ENCODE measurements around the gene C22orf42.

The C22orf42 gene

GRCh38 chr22:32158712-32159533, at the start of gene C22orf42:
TSS of gene C22orf42 (minus strand) at chr22:32159303. CDS start at chr22:32159215, 88 bp downstream.
- H3K9me3 Mint-ChIP-seq: no peaks in the 10 kb centered on the region
- DNase-seq (no peak), ATAC-seq (replicated peaks) (no peak)
- no peak within 1 kb of the TSS for H3K4me3 Mint-ChIP-seq
- no peak within 1 kb of the TSS for H3K27ac Mint-ChIP-seq
- H3K27me3 Mint-ChIP-seq: peaks cover 9 to 10% of the 10 kb centered on the region in 2 donors
- no peaks in the 10 kb centered on the region for H3K36me3 Mint-ChIP-seq
- no peaks in the 10 kb centered on the region for H3K4me1 Mint-ChIP-seq

GRCh38 chr22:32208681-32209080, 49.6 kb upstream of the C22orf42 start:
- DNase-seq (no peak), ATAC-seq (replicated peaks) (no peak)
- Mint-ChIP-seq H3K27me3 (peaks cover 33 to 58% of the 10 kb centered on the region in 2 donors), H3K27ac (no peak overlapping the region), H3K9me3 (no peaks in the 10 kb centered on the region), H3K4me1 (peaks cover 8 to 12% of the 10 kb centered on the region in 2 donors), H3K4me3 (no peak overlapping the region), H3K36me3 (no peaks in the 10 kb centered on the region)

- Mint-ChIP-seq H3K27me3 (peaks cover 40 to 63% of the 10 kb centered on the region in 2 donors), H3K36me3 (no peaks in the 10 kb centered on the region), H3K4me3 (no peak overlapping the region), H3K27ac (no peak overlapping the region), H3K4me1 (peaks cover 13 to 19% of the 10 kb centered on the region in 2 donors), H3K9me3 (no peaks in the 10 kb centered on the region)
- no peak for ATAC-seq (replicated peaks)
- no peak for DNase-seq
These were observed 48.9 kb upstream of the C22orf42 start for GRCh38 chr22:32207971-32208480.

GRCh38 chr22:32206774-32207758, 48.0 kb upstream of the C22orf42 start:
- DNase-seq (no peak), ATAC-seq (replicated peaks) (peak; percentile 74)
- Mint-ChIP-seq H3K9me3 (no peaks in the 10 kb centered on the region), H3K4me3 (no peak overlapping the region), H3K4me1 (peaks cover 14 to 23% of the 10 kb centered on the region in 2 donors), H3K27ac (no peak overlapping the region), H3K27me3 (peaks cover 47 to 63% of the 10 kb centered on the region in 2 donors), H3K36me3 (no peaks in the 10 kb centered on the region)

GRCh38 chr22:32205974-32206773, 47.1 kb upstream of the C22orf42 start:
- H3K9me3 Mint-ChIP-seq: no peaks in the 10 kb centered on the region
- ATAC-seq (replicated peaks) (no peak), DNase-seq (no peak)
- no peaks in the 10 kb centered on the region for H3K36me3 Mint-ChIP-seq
- peaks cover 14 to 23% of the 10 kb centered on the region in 2 donors for H3K4me1 Mint-ChIP-seq
- peaks cover 50 to 59% of the 10 kb centered on the region in 2 donors for H3K27me3 Mint-ChIP-seq
- H3K27ac Mint-ChIP-seq: no peak overlapping the region
- H3K4me3 Mint-ChIP-seq: no peak overlapping the region

GRCh38 chr22:32204856-32205722, 46.0 kb upstream of the C22orf42 start, which contains the start of gene RFPL2:
TSS of gene RFPL2 (minus strand) at chr22:32205073. CDS start at chr22:32202451, 2,622 bp downstream.
- Mint-ChIP-seq H3K9me3 (no peaks in the 10 kb centered on the region), H3K27me3 (peaks cover 56 to 67% of the 10 kb centered on the region in 2 donors), H3K27ac (peak within 1 kb of the TSS; percentile 67), H3K4me3 (peak within 1 kb of the TSS; percentile 43 to 68), H3K36me3 (no peaks in the 10 kb centered on the region), H3K4me1 (peaks cover 14 to 23% of the 10 kb centered on the region in 2 donors)
- DNase-seq (no peak), ATAC-seq (replicated peaks) (peak in 1 of 2 donors; percentile 68)

GRCh38 chr22:32204040-32204855, 45.1 kb upstream of the C22orf42 start:
- Mint-ChIP-seq H3K4me3 (peak overlapping the region; percentile 43 to 68), H3K4me1 (peaks cover 14 to 23% of the 10 kb centered on the region in 2 donors), H3K36me3 (no peaks in the 10 kb centered on the region), H3K27me3 (peaks cover 58 to 75% of the 10 kb centered on the region in 2 donors), H3K27ac (peak overlapping the region; percentile 67), H3K9me3 (no peaks in the 10 kb centered on the region)
- DNase-seq: no peak
- ATAC-seq (replicated peaks): no peak

GRCh38 chr22:32203181-32204039, 44.3 kb upstream of the C22orf42 start:
- Mint-ChIP-seq H3K36me3 (no peaks in the 10 kb centered on the region), H3K4me1 (peaks cover 14 to 23% of the 10 kb centered on the region in 2 donors), H3K4me3 (peak overlapping the region in 1 of 2 donors; percentile 68), H3K9me3 (no peaks in the 10 kb centered on the region), H3K27ac (no peak overlapping the region), H3K27me3 (peaks cover 66 to 83% of the 10 kb centered on the region in 2 donors)
- ATAC-seq (replicated peaks) (no peak), DNase-seq (no peak)

GRCh38 chr22:32202539-32203180, 43.6 kb upstream of the C22orf42 start:
- Mint-ChIP-seq H3K9me3 (no peaks in the 10 kb centered on the region), H3K27ac (no peak overlapping the region), H3K27me3 (peaks cover 72 to 90% of the 10 kb centered on the region in 2 donors), H3K4me3 (no peak overlapping the region), H3K36me3 (no peaks in the 10 kb centered on the region), H3K4me1 (peaks cover 14 to 23% of the 10 kb centered on the region in 2 donors)
- ATAC-seq (replicated peaks): peak; percentile 62 to 71
- no peak for DNase-seq

- H3K9me3 Mint-ChIP-seq: no peaks in the 10 kb centered on the region
- no peak for DNase-seq
- H3K4me1 Mint-ChIP-seq: peaks cover 14 to 22% of the 10 kb centered on the region in 2 donors
- H3K27me3 Mint-ChIP-seq: peaks cover 73 to 91% of the 10 kb centered on the region in 2 donors
- H3K27ac Mint-ChIP-seq: no peak overlapping the region
- H3K36me3 Mint-ChIP-seq: no peaks in the 10 kb centered on the region
- no peak overlapping the region for H3K4me3 Mint-ChIP-seq
- ATAC-seq (replicated peaks): no peak
These were observed 43.0 kb upstream of the C22orf42 start for GRCh38 chr22:32202161-32202538.

GRCh38 chr22:32200752-32201151, 41.6 kb upstream of the C22orf42 start:
- peaks cover 9 to 18% of the 10 kb centered on the region in 2 donors for H3K4me1 Mint-ChIP-seq
- peaks cover 64 to 82% of the 10 kb centered on the region in 2 donors for H3K27me3 Mint-ChIP-seq
- no peak overlapping the region for H3K27ac Mint-ChIP-seq
- ATAC-seq (replicated peaks): no peak
- H3K9me3 Mint-ChIP-seq: no peaks in the 10 kb centered on the region
- H3K36me3 Mint-ChIP-seq: no peaks in the 10 kb centered on the region
- no peak overlapping the region for H3K4me3 Mint-ChIP-seq
- no peak for DNase-seq

Data from stimulated activated naive B cell treated with anti-CD40 and anti-IgM and Interleukin-4, amounts not matched to agents 10 μg/mL and 1 μg/mL and 100 μg/mL, for 72 hours (primary cell).